ENCODE data around the gene UBC. TPM values are rescaled to one million over a fixed set of nuclear protein-coding genes. Genes with fewer than 3 reads are reported as not detected.
A peak's percentile ranks its signal among the peaks of the same experiment; 100 is the strongest.
"Not testable (repeated sequence)": the region's sequence is repeated elsewhere in the genome, so short reads cannot be mapped to it uniquely, and the experiment has no call there.

Gene UBC
- total RNA-seq, 1 experiment from 2014 or later: 1,600 TPM

DNA sequence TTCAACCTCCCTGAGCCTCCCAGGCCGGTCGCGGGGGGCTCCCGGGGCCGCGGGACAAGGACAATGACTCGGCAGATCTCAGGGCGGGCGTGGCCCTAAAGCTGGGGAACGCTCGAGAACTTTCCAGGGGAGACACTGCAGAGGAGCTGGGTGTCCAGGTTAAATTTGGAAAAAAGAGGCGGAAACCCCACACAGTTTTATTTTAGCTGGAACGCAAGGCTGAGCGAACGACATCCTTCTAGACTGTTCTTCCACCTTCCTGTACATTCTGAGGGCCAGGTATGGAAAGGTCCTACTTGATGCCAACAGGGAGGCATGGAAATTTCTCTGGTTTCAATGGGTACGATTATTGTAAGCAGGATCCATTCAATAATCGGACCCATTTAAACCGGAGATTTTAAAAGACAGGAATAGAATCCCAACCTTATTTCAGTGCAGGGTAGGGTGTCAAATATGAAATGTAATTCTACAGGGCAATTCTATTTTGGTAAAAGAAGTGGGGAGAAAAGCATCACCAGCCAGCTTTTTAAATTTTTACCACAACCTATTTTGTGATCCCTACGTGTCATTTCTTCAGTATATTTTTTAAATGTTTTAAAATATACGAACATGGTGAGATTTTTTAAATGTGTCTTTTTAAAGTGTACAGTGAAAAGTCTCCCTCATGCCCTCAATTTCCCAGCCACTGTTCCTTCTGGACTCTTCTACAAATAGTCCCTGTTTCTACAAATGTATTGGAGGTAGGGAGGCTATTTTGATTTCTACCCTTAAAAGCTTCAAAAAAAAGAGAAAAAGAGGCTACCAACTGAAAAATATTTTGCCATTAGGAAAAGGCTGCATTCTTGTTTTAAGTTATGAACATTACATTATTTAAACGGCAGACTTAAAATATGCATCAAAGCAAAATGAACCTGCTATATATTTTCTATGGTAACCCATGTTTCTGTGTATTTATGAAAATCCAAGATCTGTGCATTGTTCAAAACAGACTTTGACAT is 1.1 kb upstream of the UBC start:
- DNase-seq (ENCODE audit: low read depth): peak; percentile 69

DNA sequence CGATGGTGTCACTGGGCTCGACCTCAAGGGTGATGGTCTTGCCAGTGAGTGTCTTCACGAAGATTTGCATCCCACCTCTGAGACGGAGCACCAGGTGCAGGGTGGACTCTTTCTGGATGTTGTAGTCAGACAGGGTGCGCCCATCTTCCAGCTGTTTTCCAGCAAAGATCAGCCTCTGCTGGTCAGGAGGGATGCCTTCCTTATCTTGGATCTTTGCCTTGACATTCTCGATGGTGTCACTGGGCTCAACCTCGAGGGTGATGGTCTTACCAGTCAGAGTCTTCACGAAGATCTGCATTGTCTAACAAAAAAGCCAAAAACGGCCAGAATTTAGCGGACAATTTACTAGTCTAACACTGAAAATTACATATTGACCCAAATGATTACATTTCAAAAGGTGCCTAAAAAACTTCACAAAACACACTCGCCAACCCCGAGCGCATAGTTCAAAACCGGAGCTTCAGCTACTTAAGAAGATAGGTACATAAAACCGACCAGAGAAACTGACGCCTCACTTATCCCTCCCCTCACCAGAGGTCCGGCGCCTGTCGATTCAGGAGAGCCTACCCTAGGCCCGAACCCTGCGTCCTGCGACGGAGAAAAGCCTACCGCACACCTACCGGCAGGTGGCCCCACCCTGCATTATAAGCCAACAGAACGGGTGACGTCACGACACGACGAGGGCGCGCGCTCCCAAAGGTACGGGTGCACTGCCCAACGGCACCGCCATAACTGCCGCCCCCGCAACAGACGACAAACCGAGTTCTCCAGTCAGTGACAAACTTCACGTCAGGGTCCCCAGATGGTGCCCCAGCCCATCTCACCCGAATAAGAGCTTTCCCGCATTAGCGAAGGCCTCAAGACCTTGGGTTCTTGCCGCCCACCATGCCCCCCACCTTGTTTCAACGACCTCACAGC is 717 bp downstream of the UBC start:
- DNase-seq (ENCODE audit: low read depth): peak; percentile 78

DNA sequence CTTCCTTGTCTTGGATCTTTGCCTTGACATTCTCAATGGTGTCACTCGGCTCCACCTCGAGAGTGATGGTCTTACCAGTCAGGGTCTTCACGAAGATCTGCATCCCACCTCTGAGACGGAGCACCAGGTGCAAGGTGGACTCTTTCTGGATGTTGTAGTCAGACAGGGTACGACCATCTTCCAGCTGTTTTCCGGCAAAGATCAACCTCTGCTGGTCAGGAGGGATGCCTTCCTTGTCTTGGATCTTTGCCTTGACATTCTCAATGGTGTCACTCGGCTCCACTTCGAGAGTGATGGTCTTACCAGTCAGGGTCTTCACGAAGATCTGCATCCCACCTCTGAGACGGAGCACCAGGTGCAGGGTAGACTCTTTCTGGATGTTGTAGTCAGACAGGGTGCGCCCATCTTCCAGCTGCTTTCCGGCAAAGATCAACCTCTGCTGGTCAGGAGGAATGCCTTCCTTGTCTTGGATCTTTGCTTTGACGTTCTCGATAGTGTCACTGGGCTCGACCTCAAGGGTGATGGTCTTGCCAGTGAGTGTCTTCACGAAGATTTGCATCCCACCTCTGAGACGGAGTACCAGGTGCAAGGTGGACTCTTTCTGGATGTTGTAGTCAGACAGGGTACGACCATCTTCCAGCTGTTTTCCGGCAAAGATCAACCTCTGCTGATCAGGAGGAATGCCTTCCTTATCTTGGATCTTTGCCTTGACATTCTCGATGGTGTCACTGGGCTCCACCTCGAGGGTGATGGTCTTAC is 1.7 kb downstream of the UBC start:
- not testable (repeated sequence) for DNase-seq (ENCODE audit: low read depth)

DNA sequence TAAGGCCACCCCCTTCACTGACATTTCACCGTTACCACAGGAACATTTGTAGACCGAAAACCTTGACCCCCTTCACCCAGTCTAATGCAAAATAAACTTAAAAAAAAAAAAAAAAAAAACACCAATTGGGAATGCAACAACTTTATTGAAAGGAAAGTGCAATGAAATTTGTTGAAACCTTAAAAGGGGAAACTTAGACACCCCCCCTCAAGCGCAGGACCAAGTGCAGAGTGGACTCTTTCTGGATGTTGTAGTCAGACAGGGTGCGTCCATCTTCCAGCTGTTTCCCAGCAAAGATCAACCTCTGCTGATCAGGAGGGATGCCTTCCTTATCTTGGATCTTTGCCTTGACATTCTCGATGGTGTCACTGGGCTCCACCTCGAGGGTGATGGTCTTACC is 2.9 kb downstream of the UBC start:
- not testable (repeated sequence) for DNase-seq (ENCODE audit: low read depth)

DNA sequence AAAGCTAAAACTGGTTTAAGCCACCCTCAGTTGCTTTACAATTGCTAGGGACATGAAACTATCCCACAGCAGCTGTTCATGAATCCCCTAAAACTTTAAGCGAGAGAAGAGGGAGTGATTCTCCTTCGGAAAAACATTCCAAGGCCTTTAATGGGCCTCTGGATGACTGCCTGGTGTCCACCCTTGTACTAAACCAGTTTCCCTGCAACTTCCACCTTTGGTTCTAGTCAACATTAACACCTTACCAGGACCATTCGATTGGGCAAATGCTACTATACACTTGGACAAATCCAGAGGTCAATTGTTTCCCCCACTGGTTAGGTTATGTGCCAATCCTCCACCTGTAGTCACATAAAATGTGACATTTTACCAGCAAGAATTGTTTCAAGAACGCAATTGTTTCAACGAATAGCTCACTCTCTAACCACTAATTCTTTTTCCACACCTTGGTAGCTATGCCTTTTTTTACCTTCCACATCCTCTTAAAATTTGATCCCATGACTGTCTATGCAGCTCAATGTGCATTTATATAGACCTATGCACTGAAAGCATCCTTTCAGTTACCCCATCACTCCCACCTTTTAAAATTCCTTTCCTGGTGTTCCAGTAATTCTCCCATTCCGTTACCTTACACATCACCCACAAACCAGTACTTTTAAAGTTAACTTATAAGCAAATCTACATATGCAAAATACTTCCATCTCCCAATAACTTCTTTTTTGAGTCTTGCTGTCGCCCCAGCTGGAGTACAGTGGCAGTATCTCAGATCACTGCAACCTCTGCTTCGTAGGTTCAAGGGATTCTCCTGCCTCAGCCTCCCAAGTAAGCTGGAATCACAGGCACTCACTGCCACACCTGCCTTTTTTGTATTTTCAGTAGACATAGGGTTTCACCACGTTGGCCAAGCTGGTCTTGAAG is 3.6 kb downstream of the UBC start:
- peak; percentile 22 for DNase-seq (ENCODE audit: low read depth)

DNA sequence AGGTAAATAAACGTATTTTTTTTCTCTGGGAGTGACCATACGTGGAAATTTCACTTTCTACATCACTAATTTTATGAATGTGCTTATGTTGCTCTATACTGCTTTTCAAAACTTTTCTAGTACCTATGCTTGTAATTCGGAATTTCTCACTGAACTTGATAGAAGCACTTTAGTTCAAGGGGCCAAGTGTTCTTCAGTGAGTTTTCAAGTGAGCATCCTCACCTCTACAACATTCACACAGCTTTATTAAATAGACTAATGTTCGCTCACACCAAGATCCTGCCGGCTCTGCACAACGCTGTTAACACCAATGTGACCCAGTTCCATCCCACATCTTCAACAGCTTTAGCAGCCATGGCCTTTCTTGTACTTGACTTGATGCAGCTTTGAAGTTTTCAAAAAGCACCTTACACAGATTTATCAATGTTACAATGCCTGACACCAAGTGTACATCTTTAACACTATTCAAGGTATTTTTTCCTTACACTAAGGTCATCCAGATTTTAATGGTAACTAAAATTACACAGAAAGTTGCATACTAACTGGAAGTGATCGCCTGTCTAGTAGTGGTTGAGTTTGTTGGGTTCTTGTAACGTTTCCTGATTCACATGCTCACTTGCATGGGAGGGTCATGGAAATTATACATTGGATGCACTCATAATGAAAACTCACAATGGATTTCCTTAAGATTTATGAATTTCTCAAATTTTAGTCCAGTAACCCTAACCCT is 4.5 kb downstream of the UBC start:
- peak; percentile 35 for DNase-seq (ENCODE audit: low read depth)

DNA sequence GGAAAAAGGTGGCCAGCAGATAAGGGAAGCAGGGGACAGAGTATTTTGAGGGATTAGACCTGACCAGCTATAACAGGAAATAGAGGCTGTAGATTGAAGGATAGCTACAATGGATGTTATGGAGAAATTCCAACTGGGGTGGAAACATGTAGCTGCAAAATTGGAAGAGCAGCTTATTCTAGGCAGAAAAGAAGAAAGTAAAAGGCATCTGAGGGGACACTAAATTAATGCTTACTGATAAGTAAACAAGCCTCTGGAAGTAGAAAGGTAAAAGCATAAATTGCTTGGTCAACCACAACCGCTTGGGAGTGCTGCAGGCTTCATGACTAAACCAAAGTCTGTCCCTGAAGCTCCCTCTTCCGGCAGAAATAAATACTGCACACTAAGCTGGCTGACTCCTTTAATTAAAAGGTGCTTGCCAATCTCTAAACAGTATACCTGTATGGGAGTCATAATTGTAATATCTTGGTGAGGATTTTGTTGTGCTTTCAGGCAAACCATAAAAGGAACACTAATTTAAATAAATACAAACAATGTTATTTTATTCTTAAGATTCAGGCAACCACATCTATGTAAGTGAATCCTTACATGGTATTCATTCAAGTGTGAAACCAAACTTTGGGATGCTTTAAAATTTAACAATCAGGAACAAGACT is 7.7 kb downstream of the UBC start:
- DNase-seq (ENCODE audit: low read depth): peak; percentile 83

DNA sequence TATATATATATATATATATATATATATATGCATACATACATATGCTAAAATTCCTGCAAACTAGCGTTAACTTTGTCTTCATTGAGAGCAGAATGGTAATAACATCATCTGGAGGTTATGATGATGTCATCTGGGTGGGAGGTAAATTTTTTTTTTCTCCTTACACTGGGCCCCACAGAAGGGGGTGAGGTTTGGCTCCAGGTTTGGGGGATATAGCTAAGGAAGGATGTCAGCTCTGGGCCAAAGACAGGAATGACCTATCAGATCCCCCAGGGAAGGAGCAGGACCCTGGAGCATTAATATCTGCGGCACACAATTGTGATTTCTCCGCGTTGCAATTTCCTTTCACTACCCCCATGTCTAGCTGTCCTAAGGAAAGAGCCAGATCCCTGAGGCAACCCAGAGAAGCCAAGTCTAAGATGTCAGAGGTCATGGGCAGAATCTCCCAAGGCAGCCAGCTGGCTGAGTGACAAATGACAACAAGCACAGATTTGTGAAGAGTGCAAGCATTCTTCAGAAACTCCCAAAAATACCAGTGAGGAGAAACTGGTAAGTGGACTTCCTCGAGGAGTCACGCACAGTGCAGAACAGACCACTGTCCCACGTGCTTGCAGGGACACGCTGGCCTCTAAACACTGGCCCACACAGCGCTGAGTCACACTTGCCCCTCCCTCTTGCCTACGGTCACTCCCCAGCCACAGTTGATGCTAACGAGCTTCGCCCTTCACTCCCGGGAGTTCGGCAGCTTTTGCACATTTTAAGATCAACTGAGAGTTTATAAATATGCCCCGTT is 9.9 kb downstream of the UBC start:
- peak; percentile 84 for DNase-seq (ENCODE audit: low read depth)

DNA sequence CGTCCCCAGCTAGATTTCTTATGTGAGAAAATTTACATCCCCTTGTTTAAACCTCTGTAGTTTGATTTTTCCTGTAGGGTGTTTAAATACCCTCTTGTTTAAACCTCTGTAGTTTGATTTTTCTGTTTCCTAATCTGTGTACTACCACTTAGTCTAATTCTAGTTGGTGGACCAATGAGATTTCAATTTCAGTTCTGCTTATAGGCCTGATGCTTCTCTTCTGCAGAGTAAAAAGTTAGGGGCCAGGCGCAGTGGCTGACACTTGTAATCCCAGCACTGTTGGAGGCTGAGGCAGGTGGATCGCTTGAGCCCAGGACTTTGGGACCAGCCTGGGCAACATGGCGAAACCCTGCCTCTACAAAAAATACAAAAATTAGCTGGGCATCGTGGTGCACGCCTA is 11.5 kb downstream of the UBC start:
- DNase-seq (ENCODE audit: low read depth): no peak

DNA sequence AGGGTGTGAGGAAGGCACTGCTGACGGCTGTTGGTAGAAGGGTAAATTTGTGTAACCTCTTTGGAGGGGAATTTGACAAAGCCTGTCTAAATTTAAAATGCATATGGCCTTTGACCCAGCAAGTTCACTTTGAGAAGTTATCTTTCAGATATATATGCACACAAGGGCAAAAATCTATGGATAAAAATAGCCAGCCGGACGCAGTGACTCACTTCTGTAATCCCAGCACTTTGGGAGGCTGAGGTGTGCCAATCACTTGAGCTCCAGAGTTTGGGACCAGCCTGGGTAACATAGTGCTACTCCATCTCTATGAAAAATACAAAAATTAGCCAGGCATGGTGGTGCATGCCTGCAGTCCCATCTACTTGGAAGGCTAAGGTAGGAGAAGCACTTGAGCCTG is 13.4 kb downstream of the UBC start:
- DNase-seq (ENCODE audit: low read depth): peak; percentile 51

DNA sequence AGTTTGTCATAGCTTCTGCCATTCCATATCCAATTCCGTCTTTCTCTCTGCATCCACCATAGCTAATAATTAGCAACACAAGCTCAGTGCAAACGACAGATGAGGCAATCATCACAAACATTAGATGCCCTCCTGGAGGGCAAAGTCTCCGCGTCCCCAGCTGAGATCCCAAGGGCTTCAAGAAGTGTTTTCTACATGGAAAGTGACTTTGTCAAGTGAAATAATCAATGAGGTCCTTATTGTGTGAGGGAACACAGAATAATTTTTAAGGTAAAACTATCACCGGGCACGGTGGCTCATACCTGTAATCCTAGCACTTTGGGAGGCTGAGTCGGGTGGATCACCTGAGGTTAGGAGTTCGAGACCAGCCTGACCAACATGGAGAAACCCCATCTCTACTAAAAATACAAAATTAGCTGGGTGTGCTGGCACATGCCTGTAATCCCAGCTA is 14.1 kb downstream of the UBC start:
- DNase-seq (ENCODE audit: low read depth): not testable (repeated sequence)

DNA sequence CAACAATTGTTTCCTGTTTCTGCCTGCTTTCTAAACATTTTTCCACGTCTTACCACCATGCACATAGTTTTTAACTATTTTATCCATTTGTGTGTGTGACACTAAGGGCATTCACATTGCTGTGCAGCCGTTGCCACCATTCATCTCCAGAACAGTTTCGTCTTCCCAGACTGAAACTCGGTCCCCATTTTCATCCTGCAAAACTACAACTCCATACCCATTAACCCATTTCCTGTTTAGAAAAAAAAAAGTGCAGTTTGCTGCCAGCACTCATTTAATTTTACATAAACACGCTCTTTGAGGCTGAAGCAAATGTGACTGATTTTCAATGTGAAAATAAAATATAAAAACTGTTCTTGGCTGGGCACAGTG is 15.5 kb downstream of the UBC start:
- DNase-seq (ENCODE audit: low read depth): no peak

DNA sequence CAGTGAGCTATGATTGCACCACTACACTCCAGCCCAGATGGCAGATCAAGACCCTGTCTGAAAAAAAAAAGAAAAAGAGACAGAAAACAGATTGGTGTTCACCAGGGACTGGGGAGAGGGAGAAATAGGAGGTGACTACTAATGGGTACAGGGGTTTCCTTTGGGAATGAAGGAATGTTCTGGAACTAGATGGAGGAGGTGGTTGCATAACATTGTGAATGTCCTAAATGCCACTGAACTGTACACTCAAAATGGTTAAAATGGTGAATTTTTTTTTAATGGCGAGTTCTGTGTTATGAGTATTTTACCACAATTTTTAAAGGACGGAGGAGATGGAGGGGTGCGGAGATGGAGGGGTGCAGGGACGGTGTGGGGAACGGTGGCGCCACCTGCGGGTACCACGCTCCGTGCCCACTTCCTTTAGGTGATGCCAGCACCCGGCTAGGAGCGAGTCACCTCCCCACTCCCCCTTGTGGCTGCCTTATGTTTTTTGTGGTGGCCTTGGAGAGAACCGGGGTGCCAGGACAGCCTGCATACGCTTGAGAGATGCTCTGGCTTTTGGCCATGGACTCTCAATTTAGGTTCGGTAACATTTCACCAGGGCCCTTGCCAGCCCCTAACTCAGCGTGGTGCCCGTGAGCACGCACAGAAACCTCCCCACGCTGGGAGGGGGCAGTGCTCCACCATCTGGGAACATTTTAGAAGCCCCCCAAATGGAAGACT is 16.1 kb downstream of the UBC start:
- peak; percentile 41 for DNase-seq (ENCODE audit: low read depth)

DNA sequence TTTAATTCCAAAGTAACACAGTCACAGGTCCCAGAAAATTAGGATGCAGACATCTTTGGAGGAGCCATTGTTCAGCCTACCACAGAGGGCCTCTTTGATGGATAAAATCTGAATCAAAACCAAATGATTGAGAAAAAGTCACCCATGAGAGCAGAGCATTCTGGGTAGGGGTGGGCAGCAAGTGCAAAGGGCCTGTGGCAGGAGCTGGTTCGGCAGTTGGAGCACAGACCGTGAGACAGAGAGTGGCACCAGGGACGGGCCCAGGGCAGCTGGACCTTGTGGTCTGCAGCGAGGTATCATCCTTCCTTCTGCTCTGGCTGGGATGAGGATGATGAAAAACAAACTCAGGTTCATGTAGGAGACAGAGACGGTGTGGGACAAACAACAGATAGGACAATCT is 18.0 kb downstream of the UBC start:
- DNase-seq (ENCODE audit: low read depth): no peak

DNA sequence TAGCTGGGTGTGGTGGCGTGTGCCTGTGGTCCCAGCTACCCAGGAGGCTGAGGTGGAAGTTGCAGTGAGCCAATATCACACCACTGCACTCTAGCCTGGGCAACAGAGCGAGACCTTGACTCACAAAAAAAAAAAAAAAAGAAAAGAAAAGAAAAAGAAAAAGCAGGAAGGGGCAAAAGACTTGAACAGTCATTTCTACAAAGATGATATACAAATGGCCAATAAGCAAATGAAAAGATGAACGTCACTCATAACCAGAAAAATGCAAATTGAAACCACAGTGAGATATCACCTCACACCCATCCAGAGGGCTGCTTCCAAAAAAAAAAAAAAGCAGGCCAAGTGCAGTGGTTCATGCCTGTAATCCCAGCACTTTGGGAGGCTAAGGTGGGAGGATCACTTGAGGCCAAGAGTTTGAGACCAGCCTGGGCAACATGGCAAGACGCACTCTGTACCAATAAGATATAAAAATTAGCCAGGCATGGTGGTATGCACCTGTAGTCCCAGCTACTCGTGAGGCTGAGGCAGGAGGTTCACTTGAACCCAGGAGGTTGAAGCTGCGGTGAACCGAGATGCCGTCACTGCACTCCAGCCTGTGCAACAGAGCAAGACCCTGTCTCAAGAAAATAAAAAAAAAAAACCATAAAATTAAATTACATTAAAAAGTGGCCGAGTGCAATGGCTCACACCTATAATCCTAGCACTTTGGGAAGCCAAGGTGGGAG is 20.5 kb downstream of the UBC start:
- no peak for DNase-seq (ENCODE audit: low read depth)

DNA sequence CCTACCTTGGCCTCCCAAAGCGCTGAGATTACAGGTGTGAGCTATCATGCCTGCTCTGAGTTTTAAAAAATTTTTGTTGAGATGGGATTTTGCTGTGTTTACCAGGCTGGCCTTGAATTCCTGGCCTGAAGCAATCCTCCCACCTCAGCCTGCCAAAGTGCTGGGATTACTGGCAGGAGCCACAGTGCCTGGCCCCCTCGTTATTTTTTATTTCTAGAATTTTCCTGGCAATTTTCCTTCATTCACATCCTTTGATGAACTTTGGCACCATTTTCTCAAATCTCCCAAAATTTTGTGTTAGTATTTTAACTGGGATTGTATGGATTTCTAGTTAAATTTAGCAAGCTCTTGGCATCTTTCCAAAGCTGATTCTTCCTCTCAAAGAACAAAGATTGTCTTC is 26.2 kb downstream of the UBC start:
- DNase-seq (ENCODE audit: low read depth): no peak

DNA sequence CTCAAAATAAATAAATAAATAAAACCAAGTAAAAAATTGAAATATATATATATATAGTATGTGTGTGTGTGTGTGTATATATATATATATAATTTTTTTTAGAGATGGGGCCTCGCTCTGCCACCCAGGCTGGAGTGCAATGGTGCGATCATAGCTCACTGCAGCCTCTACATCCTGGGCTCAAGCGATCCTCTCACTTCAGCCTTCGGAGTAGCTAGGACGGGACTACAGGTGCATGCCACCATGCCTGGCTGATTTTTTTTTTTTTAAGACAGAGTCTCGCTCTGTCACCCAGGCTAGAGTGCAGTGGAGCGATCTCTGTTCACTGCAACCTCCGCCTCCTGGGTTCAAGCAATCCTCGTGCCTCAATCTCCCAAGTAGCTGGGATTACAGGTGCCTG is 26.7 kb downstream of the UBC start:
- not testable (repeated sequence) for DNase-seq (ENCODE audit: low read depth)

Data from HT1080 (cell line).